ENCODE results near the gene PPP6R1. TPM values are rescaled to one million over a fixed set of nuclear protein-coding genes. Genes with fewer than 3 reads are reported as not detected.

The PPP6R1 gene
- total and polyA plus RNA-seq, 2 of the 13 experiments (the other 11 are each of a cell fraction or from before 2014, with no cell fraction given), result 25.8 to 54.0 TPM

- TF ChIP-seq THRA (CRISPR knock-in tag; IDR thresholded peaks at IDR 0.05; ENCODE audit: borderline replicate concordance) (peak; percentile 92), ZNF737 (CRISPR knock-in tag; IDR thresholded peaks at IDR 0.05; ENCODE audit: borderline replicate concordance) (no peak), FOXP1 (IDR thresholded peaks at IDR 0.05) (no peak), FOXP1 (CRISPR knock-in tag; IDR thresholded peaks at IDR 0.05) (peak; percentile 18), ZNF589 (CRISPR knock-in tag; conservative IDR thresholded peaks at IDR 0.05) (no peak), FOXP4 (CRISPR knock-in tag; IDR thresholded peaks at IDR 0.05) (peak; percentile 76), ARHGAP35 (CRISPR knock-in tag; IDR thresholded peaks at IDR 0.05; ENCODE audit: borderline replicate concordance) (peak; percentile 56; the same call in 1 of the 2 replicates), ZNF780A (CRISPR knock-in tag; IDR thresholded peaks at IDR 0.05) (peak; percentile 78; the same call in 1 of the 2 replicates), ZKSCAN8 (CRISPR knock-in tag; IDR thresholded peaks at IDR 0.05; ENCODE audit: borderline replicate concordance) (peak; percentile 87; the same call in 1 of the 2 replicates), ZNF724P (CRISPR knock-in tag; IDR thresholded peaks at IDR 0.05; ENCODE audit: borderline replicate concordance) (no peak), ETV6 (CRISPR knock-in tag; conservative IDR thresholded peaks at IDR 0.05) (peak; percentile 85; the same call in 1 of the 2 replicates), ZNF782 (CRISPR knock-in tag; IDR thresholded peaks at IDR 0.05; ENCODE audit: borderline replicate concordance) (no peak), TFDP2 (CRISPR knock-in tag; IDR thresholded peaks at IDR 0.05) (peak; percentile 86), TRAFD1 (CRISPR knock-in tag; IDR thresholded peaks at IDR 0.05; ENCODE audit: borderline replicate concordance) (peak; percentile 59; the same call in 1 of the 2 replicates), ARNT (IDR thresholded peaks at IDR 0.05) (no peak), AGO2 (optimal IDR thresholded peaks at IDR 0.05; ENCODE audit: low read depth, low read length) (peak; percentile 61), PHF20 (CRISPR knock-in tag; IDR thresholded peaks at IDR 0.05) (no peak; the same call in 1 of the 2 replicates), ZBTB33 (CRISPR knock-in tag; IDR thresholded peaks at IDR 0.05) (peak; percentile 72), ZNF747 (CRISPR knock-in tag; IDR thresholded peaks at IDR 0.05; ENCODE audit: borderline replicate concordance) (no peak)
These were observed at the start of gene PPP6R1 (continued) for GRCh38 chr19:55258828-55259539.
